GM19025 (cell line): ENCODE results near the gene FNBP1.
A peak's percentile ranks its signal among the peaks of the same experiment; 100 is the strongest.
"Not testable (repeated sequence)": the region's sequence is repeated elsewhere in the genome, so short reads cannot be mapped to it uniquely, and the experiment has no call there.

Experiments used
- ATAC-seq: cut with Tn5 transposase; IDR thresholded peaks from one replicate; pipeline ENCODE4 v1.9.1; 2021; ENCODE audit warnings: mild to moderate bottlenecking, low read depth, moderate library complexity; ENCODE audit not compliant: unreplicated experiment

Gene FNBP1

GRCh38 chr9:129899620-129900019 lies 143.4 kb downstream of the FNBP1 start:
- ATAC-seq = no peak

DNA sequence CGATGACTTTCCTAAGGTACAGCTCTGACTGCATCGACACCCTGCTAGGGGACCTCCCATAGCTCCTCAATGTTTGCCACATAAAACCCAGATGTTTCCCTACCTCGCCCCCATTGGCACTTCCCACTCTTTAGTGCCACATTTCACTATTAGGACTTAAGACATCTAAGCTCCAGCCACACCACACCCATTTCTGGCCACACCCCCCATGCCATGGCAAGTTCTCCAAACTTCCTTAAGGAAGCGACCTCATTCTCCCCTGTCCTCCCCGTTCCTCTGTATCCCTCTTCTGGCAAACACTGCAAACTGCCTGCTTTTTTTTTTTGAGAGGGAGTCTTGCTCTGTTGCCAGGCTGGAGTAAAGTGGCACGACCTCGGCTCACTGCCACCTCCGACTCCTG lies 144.8 kb downstream of the FNBP1 start:
- no peak for ATAC-seq

- no peak for ATAC-seq
Measured at GRCh38 chr9:129897263-129897662, 145.7 kb downstream of the FNBP1 start.

DNA sequence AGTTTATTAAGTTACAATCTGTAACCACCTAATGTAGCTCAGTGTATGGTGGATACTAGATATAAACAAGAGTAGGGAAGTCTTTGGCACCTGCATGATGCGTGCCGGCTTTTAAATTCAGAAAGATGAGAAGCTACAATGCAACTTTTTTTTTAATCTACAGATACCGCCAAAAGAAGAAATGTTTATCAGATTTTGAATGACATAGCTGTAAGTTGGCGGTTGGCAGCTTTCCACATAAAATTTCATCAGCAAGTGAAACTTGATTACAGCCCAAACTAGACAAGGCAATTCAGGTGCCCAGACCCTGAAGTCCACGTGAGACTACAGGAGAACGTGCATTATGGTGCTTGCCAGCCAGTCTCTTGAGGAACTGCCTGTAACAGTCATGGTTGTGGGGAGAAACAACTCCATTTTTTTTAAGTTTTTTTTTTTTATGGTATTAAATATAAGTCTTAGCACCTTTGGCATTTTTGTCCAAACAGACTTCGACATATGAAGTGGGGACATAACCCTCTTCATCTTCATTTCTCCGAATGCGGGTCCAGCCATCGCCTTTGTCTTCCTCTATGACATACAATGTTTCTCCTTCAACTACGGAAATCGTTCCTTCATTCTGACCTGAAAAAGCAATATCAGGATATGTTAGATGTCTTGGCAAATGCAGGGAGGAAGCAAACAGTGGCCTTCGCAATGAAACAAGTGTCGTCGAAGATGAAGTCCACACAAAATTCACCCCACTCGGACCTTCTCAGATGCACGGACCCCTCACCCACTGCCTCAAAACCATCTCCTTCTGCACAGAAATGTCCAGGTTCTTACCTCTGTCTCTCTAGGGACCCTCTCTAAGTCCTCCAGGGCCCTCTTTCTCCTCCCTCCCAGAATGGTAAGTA lies 147.4 kb downstream of the FNBP1 start:
- no peak for ATAC-seq

DNA sequence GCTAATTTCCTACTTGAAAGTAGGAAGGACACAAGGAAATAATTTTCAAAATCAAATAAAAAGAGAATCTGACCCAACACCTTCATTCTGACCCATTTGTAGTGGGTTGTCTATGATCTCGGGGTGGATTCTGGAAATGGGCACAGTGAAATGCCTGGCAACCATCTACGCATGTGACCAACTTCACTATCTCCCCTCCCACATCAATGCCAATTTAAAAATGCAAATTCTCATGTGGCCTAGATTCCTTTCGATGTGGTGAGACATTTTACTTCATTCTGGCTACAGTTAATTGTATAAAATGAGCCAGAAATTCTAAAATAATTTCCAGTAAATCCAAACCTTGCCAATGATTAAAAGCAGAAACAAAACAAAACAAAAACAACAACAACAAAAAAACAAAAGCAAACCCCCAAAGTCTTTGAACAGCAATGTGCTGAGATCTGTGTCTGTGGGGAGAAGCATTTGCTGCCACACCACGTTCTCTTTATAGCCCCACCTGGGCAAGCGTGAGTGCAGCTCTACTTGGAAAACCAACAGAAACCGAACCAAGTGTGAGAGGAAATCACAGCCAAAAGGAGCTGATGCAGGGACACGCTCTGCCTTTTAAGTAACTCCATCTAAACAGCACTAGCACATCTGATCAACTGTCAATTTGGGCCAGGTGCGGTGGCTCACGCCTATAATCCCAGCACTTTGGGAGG lies 148.7 kb downstream of the FNBP1 start:
- no peak for ATAC-seq

- no peak for ATAC-seq
Measured at GRCh38 chr9:129891569-129891968, 151.4 kb downstream of the FNBP1 start.

DNA sequence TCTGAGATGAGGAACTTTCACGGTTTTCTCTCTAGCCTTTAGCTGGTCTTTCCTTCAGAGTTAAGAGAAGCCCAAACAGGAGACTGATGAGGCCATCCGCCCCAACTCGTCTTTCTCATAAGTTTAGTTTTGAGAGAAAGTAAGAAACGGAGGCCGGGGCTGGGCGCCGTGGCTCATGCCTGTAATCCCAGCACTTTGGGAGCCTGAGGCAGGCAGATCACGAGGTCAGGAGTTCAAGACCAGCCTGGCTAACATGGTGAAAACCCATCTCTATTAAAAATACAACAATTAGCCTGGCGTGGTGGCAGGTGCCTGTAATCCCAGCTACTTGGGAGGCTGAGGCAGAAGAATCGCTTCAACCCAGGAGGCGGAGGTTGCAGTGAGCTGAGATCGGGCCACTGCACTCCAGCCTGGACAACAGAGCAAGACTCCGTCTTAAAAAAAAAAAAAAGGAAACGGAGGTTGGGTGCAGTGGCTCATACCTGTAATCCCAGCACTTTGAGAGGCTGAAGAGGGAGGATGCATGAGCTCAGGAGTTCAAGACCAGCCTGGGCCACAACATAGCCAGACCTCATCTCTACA lies 152.2 kb downstream of the FNBP1 start:
- not testable (repeated sequence) for ATAC-seq

GRCh38 chr9:129889941-129890717 lies 152.9 kb downstream of the FNBP1 start:
- ATAC-seq = no peak

DNA sequence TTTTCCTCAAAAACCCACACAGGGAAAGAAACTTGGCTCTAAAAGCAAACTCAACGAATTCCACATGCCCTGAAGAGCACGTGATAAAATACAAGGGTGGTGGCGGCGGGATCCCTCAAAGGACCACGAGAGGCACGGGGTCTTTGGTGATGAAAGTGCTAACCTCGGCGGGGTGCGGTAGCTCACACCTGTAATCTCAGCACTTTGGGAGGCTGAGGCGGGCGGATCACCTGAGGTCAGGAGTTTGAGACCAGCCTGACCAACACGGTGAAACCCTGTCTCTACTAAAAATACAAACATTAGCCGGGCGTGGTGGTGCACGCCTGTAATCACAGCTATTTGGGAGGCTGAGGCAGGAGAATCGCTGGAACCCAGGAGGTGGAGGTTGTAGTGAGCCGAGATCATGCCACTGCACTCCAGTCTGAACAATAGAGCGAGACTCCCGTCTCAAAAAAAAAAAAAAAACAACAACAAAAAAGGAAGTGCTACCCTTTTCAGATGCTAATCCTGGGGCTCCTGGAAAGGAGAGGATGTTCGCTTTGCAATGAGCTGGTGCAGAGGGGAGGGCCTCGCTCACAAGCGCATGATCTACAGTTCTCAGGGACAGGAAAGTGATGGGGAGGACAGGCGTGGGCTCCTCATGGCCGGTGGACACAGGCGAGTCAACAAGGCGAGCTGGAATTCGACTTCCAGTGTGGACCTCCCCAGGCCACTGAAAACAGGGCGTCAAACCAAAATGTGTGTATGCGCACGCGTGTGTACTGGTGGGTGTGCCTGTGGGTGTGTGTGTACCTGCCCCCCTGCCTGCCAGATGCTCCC lies 153.7 kb downstream of the FNBP1 start:
- no peak for ATAC-seq

- peak; percentile 52 for ATAC-seq
Measured at GRCh38 chr9:129888293-129889121, 154.5 kb downstream of the FNBP1 start.

- no peak for ATAC-seq
Measured at GRCh38 chr9:129887334-129888292, 155.4 kb downstream of the FNBP1 start.

- ATAC-seq = no peak
Measured at GRCh38 chr9:129886226-129887174, 156.5 kb downstream of the FNBP1 start.

DNA sequence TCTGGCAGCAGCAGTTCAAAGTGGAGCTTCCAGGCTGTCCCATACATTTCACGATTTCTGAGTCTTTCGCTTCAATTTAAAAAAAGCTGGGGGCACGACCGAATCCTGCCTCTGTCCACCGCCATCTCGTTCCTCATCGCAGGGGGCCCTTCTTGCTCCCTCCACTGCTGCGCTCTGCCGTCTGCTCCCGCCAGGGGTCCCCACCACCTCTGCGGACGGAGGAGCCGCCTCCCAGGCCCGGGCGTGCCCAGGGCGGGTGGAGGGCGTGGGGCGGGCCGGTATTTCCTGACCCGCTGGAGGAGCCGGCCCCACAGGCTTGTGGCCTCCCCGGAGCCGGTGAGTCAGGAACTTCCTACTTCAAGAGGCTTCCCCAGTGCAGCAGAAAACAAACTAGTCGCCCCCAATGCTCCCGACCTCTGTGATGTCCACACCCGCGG lies 157.3 kb downstream of the FNBP1 start:
- peak; percentile 24 for ATAC-seq

DNA sequence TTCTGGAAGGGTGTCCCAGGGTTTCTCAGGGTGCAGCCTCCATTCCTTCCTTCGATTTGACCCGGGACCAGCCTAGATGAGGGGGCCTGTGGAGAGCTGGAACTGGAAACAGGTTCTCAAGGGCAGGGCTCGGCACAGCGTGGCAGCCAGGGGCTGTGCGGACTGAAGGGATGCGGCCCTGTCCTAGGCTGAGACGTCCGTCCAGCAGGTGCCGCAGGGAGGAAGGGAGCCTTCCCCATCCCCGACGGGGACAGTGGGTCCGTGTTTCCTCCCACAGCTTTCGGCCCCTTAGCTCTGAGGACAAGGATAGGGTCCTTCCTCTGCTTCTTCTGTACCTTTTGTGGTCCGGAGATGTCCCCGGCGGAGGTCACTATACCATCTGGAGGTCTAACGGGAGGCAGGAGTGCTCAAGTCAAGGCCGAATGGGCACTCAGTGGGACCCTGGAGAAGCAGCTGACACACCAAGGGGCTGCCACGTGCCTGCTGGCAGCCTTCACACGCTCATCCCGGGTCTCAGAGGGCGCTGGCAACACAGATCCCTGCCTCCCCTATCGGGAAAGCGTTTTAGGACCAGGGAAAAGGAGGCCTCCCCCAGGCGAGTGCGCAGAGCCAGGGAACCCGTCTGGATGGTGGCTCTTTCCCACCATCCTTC lies 157.8 kb downstream of the FNBP1 start:
- no peak for ATAC-seq

DNA sequence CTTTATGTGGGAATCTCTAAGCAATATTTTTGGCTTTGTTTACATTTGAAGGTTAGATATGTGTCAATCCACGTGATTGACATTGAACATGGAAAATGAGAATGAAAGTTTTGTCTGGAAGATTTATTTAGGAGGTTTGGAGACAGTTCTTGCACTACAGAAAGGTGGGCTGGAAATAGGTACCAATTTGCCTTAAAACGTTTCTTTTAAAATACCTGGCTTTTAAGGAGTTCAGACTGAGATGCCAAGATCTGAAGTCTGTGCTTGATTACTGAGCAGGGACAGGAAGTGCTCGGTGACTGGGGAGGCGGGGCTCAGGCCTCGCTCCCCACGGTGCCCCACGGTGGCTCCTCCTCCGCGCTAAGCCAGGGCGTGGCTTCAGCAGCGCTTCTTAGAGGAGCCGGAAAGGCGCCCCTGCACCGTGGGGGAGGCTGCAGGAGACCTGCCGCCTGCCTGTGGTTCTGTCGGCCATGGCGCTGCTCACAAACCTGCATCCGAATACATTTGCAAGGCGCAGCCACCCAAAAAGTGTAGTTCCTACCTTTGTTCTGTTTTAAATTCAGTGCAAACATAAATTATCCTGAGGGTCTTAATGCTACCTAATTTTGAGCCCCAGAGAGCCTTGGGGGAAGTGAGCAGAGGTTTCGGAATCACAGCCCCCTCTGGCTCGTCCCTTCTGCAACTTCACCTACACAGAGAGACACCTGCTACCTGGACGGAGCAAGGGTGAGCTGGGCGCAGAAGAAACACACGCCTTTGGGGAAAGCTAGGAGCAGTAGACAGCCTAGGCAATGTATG lies 158.6 kb downstream of the FNBP1 start:
- peak; percentile 39 for ATAC-seq
